Right renal cortex interstitium (tissue), 3 donors: ENCODE results near the gene SEMA6B. TPM values are rescaled to one million over a fixed set of nuclear protein-coding genes. Genes with fewer than 3 reads are reported as not detected.

ENCODE experiments used
- DNase-seq, 3 donors: peaks; one replicate each; pipeline ENCODE4 v3.0.0-alpha.2; 2013; ENCODE audit warnings: low read depth in 3 of 3, low spot score in 2 of 3
- polyA plus RNA-seq, 3 donors: library from polyadenylated mRNA; unstranded; fragments of 120-200 nt; gene quantifications; one replicate each; pipeline ENCODE4 v1.2.1, GENCODE V29; 2013; ENCODE audit not compliant: insufficient read length in 3 of 3

Gene SEMA6B
- polyA plus RNA-seq, 3 donors, result 1.7 to 2.7 (median 2.2) TPM

DNA sequence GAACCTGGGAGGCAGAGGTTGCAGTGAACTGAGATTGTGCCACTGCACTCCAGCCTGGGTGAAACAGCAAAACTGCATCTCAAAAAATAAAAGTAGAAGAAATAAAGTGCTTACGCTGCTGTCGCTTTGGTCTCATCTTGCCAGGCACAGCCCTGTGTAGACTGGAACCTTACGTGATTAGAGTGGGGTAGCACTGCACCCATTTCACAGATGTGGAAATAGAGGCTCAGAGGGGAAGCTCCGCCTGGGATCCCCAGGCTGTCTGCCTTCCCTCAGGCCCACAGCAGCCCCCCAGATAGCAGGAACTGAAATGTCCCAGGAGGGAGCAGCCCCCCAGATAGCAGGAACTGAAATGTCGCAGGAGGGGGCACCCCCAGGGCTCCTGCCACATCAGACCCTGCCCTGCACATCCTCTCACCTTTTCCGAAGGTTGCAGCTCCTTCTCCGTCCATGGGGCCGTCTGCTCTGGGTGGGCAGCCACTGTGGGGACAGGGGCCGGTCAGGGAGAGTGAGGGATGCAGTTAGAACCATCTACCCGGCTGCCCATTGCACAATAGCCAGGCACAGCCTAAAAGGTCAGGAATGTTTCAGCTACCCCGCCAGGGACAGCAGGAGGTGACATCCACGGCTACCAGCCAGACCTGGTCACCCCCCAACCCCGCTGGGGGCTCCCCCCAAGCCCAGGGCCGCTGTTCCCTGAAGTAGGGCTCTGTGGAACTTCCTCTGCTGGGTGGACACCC is 43.1 kb downstream of the SEMA6B start:
- DNase-seq, result no peak

DNA sequence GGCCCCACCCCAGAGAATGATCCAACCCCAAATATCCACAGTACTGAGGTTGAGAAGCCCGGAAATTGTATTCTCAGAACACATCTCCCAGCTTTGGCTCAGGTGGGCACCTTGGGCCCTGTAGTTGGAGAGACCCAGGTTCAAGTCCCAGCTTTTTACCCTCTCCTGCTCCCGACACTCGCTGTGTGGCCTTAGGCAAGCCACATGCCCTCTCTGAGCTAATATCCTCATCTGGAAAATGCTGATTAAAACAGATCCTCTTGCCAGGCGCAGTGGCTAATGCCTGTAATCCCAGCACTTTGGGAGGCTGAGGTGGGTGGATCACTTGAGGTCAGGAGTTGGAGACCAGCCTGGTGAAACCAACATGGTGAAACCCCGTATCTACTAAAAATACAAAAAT is 43.8 kb downstream of the SEMA6B start:
- DNase-seq, result no peak

DNA sequence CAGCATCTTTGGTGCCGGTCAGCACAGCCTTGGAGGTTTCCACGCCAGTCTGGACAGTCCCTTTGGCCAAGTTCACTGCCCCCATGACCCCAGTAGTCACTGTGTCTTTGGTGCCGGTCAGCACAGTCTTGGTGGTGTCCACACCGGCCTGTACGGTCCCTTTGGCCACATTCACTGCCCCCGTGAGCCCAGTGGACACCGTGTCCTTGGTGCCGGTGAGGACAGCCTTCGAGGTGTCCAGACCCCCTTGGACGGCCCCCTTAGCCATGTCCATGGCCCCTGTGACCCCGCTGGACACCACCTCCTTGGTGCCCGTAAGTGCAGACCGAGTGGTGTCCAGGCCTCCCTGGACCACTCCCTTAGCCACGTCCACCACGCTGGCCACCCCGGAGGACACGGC is 46.2 kb downstream of the SEMA6B start:
- DNase-seq, result no peak

DNA sequence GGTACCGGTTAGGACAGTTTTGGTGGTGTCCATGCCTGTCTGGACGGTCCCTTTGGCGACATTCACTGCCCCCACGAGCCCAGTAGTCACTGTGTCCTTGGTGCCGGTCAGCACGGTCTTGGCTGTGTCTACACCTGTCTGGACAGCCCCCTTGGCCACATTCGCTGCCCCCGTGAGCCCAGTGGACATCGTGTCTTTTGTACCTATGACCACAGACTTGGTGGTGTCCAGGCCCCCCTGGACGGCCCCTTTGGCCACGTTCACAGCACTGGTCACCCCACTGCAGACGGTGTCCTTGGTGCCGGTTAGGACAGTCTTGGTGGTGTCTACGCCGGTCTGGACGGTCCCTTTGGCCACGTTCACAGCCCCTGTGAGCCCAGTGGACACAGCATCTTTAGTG is 47.4 kb downstream of the SEMA6B start:
- no peak for DNase-seq

DNA sequence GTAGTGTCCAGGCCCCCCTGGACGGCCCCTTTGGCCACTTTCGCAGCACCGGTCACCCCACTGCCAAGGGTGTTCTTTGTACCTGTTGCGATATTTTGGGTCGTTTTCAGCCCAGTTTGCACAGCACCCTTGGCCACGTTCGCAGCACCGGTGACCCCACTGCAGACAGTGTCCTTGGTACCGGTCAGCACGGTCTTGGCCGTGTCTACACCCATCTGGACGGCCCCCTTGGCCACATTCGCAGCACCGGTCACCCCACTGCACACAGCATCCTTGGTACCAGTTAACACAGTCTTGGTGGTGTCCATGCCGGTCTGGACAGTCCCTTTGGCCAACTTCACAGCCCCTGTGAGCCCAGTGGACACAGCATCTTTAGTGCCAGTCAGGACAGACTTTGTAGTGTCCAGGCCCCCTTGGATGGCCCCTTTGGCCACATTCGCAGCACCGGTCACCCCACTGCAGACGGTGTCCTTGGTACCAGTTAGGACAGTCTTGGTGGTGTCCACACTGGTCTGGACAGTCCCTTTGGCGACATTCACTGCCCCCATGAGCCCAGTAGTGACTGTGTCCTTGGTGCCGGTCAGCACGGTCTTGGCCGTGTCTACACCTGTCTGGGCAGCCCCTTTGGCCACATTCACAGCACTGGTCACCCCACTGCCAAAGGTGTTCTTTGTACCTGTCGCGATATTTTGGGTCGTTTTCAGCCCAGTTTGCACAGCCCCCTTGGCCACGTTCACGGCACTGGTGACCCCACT is 48.0 kb downstream of the SEMA6B start:
- no peak for DNase-seq

DNA sequence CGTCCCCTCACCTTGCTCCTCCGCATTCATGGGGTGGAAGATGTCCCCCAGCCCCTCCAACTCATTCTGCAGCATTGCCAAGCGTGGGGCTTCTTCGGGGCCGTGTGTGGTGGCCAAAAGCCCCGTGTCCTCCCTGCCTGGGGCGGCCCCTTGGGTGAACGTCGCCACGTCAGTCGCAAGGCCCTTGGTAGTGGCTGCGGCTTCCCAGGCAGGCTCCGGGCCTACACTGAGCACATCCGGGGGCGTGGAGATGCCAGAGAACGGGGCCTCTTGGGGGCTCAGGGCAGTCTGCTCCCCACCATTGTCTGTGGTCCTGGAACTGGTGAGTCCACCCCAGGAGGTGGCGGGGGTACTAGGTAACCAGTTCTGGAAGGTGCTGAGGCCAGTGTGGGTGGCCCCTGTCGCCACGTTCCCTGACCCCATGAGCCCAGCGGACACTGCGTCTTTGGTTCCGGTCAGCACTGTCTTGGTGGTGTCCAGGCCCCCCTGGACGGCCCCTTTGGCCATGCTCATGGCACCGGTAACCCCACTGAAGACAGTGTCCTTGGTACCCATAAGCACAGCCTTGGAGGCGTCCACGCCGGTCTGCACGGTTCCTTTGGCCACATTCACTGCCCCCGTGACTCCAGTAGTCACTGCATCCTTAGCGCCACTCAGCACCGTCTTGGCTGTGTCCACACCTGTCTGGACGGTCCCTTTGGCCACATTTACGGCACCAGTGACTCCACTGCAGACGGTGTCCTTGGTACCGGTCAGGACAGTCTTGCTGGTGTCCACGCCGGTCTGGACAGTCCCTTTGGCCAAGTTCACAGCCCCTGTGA is 48.8 kb downstream of the SEMA6B start:
- DNase-seq, result no peak

DNA sequence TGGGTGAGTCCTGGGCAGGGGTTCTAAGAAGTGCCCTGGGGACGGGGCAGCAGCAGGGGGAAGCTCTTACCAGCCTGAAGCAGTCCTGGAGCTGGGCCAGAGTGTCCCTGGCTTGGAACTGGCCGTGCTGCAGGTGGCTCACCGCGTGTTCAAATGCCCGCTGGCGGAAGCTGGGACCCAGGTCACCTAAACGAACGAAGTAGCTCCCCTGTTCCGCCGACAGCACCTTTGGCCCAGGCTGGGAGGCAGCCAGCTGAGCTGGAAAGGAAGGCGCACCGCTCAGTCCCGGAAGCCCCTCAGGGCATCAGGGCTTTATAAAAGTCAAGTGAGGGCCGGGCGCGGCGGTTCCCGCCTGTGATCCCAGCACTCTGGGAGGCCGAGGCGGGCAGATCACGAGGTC is 50.8 kb downstream of the SEMA6B start:
- no peak for DNase-seq

DNA sequence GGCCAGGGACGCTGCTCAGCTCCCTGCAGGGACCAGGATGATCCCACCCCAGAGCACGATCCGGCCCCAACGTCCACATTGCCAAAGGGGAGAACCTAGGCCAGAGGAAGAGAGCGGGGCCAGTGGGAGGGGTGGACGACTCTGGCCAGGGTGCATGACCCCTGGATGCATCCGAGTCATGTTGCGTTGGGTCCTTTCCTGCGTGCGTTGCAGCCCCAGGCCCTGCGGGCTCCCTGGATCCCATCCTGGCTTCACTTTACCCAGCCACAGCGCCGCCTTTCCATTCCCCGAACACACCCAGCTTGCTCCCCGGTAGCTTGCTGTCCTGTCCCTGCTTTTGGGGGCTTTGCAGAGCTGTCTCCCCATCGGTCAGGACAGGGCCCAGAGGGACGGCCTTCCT is 51.7 kb downstream of the SEMA6B start:
- DNase-seq, result no peak

DNA sequence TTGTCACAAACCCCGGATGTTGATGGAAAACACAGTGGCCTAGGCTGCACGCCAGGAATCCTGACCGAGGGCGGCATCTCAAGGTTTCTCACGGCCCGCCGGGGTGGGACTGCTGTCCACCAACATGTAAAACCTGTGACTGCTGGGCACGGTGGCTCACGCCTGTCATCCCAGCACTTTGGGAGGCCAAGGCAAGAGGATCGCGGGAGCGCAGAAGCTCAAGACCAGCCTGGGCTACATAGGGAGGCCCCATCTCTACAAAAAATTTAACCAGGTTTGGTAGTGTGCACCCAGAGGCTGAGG is 52.4 kb downstream of the SEMA6B start:
- DNase-seq, result no peak

DNA sequence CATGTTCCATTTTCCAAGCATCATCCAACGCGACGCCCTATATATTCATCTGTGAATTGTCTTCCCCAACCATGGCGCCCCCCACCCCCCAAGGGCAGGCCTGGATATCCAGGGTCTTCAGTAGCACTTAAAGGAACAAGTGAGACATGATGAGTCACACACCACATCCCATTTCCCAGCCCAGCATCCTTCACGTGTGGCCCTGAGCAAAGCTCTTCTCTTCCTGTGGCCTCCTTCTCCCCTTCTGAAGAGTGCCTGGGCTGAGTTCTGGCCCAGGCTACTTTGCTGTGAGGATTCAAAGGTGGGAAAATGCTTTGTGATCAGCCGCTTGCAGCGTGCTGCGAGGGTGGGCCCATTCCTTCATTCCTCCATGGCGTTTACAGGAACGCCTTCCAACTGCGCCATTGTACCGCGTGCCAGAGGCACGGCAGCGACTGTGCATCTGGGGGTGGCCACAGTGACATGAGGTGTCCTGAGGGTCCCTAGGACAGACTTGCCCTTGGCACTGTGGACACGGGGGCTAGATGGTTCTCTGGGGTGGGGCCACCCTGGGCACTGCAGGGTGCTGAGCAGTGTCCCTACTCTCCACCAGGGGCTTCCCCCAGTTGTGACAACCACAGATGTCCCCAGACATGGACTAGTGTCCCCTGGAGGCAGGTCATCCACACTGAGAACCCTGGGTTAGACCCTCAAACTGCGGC is 52.9 kb downstream of the SEMA6B start:
- DNase-seq, result no peak

DNA sequence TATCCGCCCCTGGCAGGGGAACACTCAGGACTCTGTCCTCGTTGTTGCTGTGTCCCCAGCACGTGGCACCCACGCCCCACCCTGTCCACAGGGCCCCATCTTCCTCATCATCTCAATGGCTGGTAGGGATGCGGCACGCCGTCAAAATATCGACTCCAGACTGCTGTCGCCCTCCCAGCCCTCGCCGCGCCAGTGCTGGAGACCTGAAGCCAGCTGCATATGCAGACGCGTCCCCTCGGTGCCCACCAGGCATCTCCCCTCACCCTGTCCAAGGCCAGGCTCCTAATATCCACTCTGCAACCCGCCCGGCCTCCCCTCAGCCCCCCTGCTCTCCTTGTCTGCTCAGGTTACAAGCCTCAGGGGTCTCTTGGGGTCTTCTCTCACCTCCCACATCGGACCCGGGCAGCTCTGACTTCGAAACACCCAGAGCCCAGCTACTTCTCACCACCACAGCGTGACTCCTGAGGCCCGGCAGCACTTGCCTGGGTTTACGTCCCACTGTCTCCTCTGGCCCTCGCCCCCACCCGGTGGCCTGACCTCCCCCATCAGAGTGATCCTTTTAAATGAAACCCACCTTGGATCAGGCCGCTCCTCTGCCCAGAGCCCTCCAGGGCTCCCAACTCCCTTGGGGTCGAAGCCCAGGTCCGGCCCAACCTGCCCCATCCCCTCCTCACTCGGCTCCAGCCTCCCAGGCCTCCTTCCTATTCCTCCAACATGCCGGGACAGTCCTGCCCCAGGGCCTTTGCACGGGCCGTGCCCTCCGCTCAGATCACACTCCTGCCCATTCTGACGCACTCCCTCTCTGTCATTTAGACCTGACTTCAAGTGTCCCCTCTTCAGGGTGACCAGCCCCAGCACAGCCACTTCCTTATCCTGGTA is 53.7 kb downstream of the SEMA6B start:
- no peak for DNase-seq

DNA sequence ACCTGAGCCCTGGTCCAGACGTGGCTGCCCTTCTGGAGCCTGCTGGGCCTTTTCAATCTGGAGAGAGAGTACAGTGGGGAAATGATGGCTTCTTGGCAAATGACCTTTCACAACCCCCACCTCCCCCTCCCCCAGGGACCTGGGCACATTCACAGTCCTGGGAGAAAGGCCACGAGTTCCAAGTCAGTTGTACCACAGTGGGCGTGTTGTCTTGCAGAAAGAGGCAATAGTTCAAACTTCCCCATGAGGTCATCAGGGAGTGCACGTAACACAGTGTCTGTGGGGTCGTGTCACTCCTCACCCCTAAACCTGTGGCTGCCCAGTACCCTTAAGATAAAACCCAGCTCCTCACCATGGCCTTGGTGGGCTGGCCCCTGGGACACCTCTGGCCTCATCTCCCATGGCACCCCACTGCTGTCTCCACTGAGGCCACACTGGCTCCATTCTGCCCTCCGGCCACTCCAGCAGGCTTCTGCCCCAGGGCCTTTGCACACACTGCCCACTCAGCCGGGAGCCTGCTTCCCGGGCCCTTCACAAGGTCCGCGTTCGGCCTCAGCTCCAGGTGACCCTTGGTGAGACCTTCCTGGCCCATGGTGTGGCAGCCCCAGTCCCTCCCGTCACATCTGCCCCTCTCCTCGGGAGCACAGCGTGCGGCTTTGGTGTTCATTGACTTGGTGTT is 54.5 kb downstream of the SEMA6B start:
- DNase-seq, result no peak

DNA sequence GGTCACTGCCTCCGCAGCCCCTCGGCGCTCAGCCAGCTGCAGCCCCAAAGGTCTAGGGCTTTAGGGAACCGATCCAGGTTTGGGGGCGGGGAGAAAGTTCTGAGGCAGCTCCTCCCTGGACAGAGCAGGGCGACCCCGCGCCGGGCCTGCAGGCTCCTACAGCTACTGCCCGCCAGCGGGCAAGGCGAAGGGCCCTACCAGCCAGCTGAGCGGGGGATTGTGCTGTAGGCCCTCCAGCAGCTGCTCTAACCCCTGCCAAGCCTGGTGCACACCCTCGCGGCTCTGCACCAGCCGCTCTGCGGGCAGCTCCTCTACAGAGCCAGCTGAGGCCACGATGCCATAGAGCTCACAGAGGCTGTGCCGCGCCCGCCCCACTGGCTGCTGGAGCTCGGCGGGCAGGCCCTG is 55.2 kb downstream of the SEMA6B start:
- no peak for DNase-seq

DNA sequence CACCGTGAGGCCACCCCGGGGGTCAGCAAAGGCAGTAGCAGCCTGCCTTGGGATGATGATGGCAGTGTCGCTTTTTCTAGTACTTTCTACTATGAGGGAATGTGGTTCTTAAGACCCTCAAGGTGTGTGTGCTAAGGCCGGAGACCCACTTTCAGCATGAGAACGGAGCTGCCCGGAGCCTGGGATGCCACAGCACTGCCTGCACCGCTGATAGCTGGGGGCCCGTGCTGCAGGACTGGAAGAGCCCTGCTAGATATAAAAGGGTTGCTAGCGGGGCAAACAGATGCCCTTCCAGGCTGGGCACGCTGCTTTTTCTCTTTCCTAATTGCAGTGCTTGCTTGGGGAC is 55.7 kb downstream of the SEMA6B start:
- DNase-seq, result no peak

DNA sequence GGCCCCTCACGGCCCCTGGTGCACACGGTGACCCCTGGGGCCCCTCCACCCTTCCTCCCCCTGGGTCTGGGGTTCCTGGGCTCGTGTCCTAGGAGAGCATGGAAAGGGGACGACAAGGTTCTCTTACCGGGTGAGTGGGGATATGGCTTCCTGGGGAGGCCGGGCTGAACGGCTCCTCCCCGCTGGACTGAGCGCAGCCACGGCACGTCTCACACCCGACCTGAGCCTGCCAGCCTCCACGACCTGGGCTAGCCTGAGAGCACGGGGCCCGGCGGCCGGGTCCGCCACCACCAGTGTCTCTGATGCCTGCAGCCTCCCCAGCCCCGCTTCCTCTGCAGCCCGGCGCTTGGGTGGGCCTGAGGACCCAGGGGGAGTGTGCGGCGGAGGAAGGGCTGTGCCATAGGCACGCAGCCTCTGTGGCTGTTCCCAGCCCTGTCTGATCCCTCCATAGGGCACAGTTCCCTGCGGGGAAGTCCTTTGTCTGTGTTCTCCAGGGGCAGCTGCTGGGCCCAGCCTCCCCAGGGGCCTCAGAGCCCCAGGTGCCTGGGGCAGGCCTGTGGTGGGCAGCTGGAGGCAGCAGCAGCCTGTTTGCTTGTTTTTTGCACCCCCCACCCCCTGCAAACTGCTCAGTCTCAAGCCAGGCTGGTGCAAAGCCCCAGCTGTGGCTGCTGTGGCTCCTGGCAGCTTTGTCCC is 56.2 kb downstream of the SEMA6B start:
- no peak for DNase-seq

DNA sequence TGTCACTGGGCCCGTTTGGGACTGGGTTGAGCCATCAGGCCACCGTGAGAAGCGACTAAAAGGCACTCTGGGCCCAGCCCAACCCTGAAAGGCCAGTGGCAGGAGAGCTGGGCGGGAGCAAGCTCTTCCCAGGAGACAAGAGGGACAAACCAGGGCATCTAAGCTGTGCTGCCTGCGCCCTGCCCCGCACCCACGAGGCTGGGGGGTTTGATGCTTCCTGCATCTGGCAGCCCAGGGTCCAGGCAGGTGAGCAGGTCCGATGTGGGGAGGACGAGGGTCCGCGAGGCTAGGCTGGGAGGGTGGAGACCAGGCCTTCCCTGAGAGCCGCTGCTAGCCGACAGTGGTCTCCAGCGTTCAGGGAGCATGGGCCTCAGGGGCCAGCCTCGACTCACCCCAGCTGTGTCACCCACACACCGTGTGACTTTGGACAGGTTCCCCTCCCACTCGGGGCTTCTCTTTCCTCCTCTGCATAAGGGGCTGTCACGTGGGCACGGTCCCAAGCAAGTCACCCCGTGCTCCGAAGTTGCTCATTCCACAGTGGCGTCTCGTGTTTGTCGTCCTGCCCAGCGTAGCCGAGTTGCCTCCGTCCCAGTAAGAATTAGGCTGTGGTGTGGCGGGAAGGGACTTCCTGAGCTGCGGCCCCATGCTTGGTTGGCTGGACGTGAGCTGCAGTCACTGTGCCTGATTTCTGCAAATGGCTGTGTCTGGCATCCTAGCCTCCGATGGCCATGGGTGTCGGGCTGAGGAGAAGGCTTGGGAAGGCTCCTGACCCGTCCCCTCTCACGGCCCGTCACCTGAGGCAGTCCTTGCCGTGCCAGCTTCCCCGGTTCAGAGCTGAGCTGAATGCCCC is 57.0 kb downstream of the SEMA6B start:
- no peak for DNase-seq

DNA sequence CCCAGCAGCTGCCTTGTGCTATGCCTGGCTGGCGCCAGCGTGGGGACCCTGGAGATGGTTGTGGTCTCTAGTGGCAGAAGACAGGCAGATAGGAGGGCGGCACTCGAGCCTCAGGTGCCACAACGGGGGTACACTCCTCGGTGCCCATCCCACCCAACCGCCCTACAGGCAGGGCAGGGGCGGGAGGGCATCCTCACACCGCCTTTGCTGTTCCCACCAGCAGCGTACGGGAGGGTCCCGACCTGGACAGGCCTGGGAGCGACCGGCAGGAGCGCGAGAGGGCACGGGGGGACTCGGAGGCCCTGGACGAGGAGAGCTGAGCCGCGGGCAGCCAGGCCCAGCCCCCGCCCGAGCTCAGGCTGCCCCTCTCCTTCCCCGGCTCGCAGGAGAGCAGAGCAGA is 57.8 kb downstream of the SEMA6B start:
- no peak for DNase-seq
